Left forelimb (tissue), 1 donor: ENCODE results near the gene MORF4L2.
"Not testable (repeated sequence)": the region's sequence is repeated elsewhere in the genome, so short reads cannot be mapped to it uniquely, and the experiment has no call there.

ENCODE experiments used
- DNase-seq: peaks from one replicate; pipeline ENCODE4 v3.0.0-alpha.2; 2018; ENCODE audit warnings: low spot score

MORF4L2 gene

DNA sequence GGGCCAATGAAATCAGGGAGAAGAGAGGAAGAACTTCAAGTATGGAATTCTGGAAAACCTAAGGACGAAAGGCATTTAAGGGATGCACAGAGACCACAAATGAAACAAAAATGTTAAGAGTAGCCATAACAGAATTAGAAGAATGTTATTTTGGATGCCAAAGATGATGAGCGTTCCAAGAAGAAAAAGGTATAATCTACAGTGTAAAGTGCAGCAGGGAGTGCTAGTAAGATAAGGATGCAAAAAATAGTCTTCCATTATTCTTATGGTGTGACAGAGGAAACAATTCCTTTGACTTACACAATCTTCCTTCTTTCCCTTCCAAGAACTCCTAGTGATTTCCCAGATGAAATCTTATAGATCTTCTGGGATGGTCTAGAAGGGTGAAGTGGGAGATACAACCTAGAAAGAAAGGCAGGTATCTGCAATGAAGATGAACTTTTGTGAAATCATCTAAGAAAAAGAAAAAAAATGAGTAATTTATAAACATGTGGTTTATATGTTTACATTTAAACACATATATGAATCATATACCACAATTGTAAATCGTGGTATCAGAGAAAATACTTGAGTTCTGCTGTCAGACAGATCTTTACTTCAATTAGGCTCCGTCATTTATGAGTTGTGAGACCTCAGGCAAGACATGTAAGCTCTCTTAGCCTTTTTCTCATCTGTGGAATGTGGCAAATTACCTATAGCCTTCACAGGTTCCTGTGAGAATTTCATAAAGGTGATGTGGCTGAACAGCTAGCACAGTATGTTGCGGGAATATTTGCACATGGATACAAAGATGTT is 8.1 kb downstream of the MORF4L2 start:
- DNase-seq = no peak

- no peak for DNase-seq
These were observed 11.7 kb downstream of the MORF4L2 start for GRCh38 chrX:103674531-103675454.

DNA sequence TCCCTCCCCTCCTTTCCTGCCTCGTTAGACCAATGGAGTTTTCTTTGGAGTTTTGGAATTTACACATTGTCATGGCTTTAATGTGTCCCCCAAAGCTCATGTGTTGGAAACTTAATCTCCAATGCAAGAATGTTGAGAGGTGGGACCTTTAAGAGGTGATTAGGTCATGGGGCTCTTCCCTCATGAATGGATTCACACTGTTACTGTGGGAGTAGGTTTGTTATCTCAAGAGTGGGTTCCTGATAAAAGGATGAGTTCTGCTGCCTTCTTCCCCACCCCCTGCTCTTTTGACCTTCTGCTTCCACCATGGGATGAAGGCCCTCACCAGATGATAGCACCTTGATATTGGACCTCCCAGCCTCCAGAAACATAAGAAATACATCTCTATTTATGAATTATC is 16.8 kb downstream of the MORF4L2 start:
- DNase-seq = no peak

GRCh38 chrX:103666202-103667107 is 20.0 kb downstream of the MORF4L2 start:
- DNase-seq = no peak

- DNase-seq = no peak
These were observed 22.3 kb downstream of the MORF4L2 start for GRCh38 chrX:103663981-103664762.

DNA sequence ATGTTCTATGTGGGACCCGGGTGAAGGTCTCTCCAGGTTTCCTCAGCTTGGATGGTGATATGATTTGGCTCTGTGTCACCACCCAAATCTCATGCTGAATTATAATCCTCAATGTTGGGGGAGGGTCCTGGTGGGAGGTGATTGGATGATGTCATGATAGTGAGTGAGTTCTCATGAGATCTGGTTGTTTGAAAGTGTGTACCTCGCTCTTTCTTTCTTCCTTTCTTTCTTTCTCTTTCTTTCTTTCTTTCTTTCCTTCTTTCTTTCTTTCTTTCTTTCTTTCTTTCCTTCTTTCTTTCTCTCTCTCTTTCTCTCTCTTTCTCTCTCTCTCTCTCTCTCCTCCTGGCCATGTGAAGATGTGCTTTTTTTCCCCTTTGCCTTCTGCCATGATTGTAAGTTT is 27.0 kb downstream of the MORF4L2 start:
- not testable (repeated sequence) for DNase-seq

- no peak for DNase-seq
These were observed 27.6 kb downstream of the MORF4L2 start for GRCh38 chrX:103658681-103659433.

DNA sequence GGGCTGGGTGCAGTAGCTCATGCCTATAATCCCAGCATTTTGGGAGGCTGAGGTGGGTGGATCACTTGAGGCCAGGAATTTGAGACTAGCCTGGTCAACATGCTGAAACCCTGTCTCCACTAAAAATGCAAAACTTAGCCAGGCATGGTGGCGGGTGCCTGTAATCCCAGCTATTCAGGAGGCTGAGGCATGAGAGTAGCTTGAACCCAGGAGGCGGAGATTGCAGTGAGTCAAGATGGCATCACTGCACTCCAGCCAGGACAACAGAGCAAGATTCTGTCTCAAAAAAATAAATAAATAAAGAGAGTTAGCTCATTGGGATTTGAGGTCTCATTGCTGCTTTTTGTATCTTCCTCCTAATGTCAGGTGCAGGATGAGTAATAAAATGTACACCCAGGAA is 29.4 kb downstream of the MORF4L2 start:
- DNase-seq = not testable (repeated sequence)

DNA sequence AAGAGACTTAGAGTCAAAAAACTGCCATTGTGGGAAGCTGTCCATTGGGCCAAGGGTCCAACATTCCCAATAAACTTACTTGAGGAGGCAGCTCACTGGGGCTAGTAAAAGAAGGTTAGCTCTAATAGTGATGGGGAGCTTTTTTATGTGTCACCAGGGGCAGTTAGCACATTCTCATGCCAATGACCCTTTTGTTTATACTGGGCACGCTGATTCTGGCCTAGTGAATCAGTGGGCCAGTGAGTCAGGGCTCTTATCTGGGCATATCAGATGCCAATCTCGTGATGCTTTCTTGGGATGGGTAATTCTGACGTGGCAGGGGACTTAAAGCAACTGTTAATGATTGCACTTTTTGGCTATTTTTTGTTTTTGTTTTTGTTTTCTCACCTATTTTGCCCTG is 29.9 kb downstream of the MORF4L2 start:
- no peak for DNase-seq

DNA sequence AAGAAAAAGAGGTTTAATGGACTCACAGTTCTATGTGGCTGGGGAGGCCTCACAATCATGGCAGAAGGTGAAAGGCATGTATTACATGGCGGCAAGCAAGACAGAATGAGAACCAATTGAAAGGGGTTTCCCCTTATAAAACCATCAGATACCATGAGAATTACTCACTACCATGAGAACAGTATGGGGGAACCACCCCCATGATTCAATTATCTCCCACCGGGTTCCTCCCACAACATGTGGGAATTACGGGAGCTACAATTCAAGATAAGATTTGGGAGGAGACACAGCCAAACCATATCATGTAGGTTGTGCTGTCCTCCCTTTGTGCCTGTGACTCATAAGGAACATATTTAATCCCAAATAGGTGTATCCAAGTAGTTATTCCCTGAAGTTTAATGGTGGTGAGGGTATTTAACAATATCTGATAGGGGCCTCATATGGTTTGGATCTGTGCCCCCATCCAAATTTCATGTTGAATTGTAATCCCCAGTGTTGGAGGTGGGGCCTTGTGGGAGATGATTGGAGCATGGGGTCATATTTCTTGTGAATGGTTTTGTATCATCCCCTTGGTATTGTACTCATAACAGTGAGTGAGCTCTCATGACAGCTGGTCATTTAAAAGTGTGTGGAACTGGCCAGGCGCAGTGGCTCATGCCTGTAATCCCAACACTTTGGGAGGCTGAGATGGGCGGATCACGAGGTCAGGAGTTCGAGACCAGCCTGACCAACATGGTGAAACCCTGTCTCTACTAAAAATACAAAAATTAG is 31.1 kb downstream of the MORF4L2 start:
- DNase-seq = not testable (repeated sequence)

GRCh38 chrX:103651151-103651773 is 35.2 kb downstream of the MORF4L2 start:
- no peak for DNase-seq

GRCh38 chrX:103647630-103648029 is 38.9 kb downstream of the MORF4L2 start:
- DNase-seq = no peak

GRCh38 chrX:103644125-103644524 is 42.4 kb downstream of the MORF4L2 start:
- no peak for DNase-seq

- DNase-seq = no peak
These were observed 45.9 kb downstream of the MORF4L2 start for GRCh38 chrX:103640401-103641155.

DNA sequence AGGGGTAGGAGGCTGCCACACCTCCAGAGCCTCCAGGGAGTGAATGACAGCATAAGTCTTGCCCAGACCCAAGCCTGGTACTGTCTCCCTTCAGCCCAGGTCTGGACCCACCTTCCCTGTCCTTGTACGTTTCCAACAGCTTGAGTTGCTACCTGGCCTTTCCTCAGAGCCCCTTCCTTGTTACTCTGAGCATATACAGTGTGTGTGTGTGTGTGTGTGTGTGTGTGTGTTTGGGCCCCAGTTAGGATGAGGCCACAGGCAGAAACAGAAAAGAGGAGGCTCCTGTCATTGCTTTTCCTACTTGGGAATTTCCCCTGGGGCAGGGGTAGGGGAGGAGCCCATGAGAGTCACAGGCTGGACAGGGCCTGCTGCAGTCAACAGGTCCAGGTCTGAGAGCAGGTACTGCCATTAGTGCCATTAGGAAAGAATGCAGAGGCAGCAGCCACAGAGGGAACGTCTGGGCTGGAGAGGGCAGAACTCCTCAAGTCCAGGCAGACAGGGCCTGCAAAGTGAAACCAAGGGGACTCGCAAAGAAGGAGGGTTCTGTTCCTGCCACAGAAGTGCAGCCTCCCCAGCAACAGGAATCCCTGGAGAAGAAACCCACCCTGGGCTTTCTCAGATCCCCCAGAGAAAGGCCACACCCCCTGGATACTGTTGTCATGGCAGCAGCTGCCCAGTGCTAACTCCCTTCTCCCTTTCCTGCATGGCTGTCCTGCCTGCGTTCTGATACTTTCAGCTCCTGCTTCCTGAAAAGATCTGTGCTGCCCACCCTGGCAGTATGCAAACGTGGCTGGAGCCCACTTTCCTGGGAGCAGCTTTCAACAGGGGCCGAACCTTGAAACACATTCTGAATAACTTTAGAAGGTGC is 47.8 kb downstream of the MORF4L2 start:
- DNase-seq = not testable (repeated sequence)

DNA sequence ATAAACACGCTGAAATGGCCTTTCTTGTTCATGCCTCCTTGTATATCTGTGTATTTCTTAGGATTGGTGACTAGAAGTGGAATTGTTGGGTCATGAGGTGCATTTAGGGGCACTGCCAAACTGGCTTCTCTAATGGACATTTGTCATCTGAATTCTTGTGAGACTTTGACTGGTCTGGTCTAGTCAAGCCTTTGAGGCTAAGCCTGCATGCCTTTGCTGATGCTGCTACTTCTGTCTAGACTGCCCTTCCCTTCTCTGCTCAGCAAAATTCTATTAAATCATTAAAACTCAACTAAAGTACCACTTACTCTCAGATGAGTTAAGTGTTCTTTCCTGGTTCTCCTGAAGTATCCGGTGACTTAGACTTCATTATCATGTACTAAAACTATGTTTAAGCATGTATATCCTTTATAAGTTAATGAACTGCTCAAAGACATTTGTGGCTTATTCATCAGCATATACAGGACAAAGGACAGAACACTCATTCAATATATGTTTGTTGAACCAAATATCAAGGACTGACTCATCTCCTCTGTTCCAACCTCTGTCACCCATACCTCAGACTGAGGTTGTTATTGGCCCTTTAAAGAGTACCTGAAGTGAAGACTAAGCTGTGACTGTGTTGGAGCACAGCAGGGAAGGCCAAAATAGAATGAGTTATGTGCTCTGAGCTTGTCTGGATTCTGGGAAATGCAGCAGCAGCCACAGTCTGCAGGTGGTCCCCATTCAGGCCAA is 48.7 kb downstream of the MORF4L2 start:
- DNase-seq = no peak

DNA sequence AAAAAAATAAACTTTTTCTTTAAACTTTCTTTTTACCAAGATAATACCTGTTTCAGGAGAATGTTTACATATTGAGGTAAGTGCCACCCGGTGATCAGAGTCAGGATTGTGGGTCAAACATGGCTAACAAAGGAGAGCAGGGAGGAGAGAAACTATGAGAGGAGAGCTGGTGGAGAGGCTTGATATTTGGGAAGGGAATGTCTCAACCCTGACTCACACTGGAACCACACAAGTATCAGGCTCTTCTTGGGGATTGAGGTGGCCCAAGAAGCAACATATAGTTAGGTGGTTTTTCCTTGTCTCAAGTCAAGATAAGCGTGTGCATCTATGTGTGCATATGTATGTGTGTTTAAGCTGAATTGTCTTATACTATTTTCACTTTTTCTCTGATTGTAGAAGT is 51.1 kb downstream of the MORF4L2 start:
- DNase-seq = no peak
